Gastroesophageal sphincter (tissue), 3 donors: Measurements from ENCODE around the gene USP6NL.

Experiments
- CTCF ChIP-seq, 4 experiments: fragments of 200-600 bp in 2 of 4; fragments of 450-650 bp in 2 of 4; sonication (generic) in 1 of 4; IDR thresholded peaks; one replicate each; pipeline ENCODE4 v1.5.1; 2017 to 2019; ENCODE audit warnings: antibody characterized with exemption in 4 of 4, mild to moderate bottlenecking in 2 of 4, moderate library complexity in 2 of 4
- EP300 ChIP-seq: sonication (generic); formaldehyde crosslinking; IDR thresholded peaks from one replicate; pipeline ENCODE4 v1.6.1; 2017; ENCODE audit warnings: antibody characterized with exemption, mild to moderate bottlenecking
- POLR2A ChIP-seq, 2 donors: fragments of 450-650 bp; IDR thresholded peaks; one replicate each; pipeline ENCODE4 v1.6.1; 2017; ENCODE audit warnings: antibody characterized with exemption in 2 of 2, mild to moderate bottlenecking in 2 of 2, moderate library complexity in 1 of 2
- POLR2AphosphoS5 ChIP-seq: sonication (generic); formaldehyde crosslinking; IDR thresholded peaks from one replicate; pipeline ENCODE4 v1.6.1; 2017; ENCODE audit warnings: antibody characterized with exemption

- TF ChIP-seq POLR2A (IDR thresholded peaks at IDR 0.05): no peak
- TF ChIP-seq CTCF (IDR thresholded peaks at IDR 0.05): no peak
- TF ChIP-seq POLR2AphosphoS5: no peak
- no peak for TF ChIP-seq EP300
Measured at GRCh38 chr10:11609492-11610093, 1.9 kb downstream of the USP6NL start.
